Astrocyte of the hippocampus (primary cell): Measurements from ENCODE around the gene CACNA1D.

Experiments
- DNase-seq: peaks from one replicate; pipeline ENCODE4 v3.0.0; 2011; ENCODE audit warnings: low read depth, low spot score

The CACNA1D gene

GRCh38 chr3:53820756-53821580, 326.6 kb downstream of the CACNA1D start:
- DNase-seq = no peak

- DNase-seq = no peak
Measured at GRCh38 chr3:53821631-53822121, 327.3 kb downstream of the CACNA1D start.

DNA sequence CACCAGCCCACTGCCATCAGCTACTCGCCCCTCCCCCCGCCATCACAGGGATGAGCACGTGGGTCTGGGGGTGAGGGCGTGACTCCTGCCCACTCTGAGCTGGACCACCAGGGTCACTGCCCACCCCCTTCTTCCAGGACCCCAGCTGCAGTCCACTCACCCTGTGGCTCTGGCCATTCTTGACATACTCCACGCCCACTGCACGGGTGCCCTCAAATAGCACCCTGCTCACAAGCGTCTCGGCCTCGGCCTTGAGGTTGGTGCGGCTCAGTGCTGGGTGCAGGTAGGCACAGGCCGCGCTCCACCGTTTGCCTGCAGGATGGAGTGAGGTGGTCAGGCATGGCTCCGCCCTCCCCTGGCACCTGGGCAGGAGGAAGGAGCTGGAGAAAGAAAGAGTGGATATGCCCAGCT, 327.9 kb downstream of the CACNA1D start:
- DNase-seq = no peak

- no peak for DNase-seq
Measured at GRCh38 chr3:53823026-53823955, 328.9 kb downstream of the CACNA1D start.

- no peak for DNase-seq
Measured at GRCh38 chr3:53823956-53824657, 329.7 kb downstream of the CACNA1D start.

DNA sequence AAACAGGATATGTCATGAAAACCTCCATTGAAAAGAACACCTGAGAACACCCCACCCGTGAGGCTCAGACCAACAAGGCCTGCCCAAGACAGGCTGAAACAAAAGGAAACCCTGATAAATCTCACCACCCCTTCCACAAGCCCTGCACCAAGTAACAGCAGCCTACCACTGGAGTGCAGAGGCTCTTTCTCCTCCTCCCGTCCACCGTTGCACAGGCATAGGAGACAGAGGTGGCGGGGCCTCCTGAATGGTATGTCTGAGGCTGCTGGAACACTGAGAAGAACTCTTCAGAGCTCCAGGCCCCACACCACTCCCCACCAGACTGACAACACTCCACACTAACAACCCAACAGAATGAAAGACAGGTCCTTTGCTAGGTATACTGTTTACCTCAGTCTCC, 330.4 kb downstream of the CACNA1D start:
- DNase-seq = no peak

GRCh38 chr3:53826048-53826447, 331.6 kb downstream of the CACNA1D start:
- DNase-seq = no peak

- no peak for DNase-seq
Measured at GRCh38 chr3:53828581-53828980, 334.2 kb downstream of the CACNA1D start.

GRCh38 chr3:53829605-53830004, 335.2 kb downstream of the CACNA1D start:
- no peak for DNase-seq

DNA sequence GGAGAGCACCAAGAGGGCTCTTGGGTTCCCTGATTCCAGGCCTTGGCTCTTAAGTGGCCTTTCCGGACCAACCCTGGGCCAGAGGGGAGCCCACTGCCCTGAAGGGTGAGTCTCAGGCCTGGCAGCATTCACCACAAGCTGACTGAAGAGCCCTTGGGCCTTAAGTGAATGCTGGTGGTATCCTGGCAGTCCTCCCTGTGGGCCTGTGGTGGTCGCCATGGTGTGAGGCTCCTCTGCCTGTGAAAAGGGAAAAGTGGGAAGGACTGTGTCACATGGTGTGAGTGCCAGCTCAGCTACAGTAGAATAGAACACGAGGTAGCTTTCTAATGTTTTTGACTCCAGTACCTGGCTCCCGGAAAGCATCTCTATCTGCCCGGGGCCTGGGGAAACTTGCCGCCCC, 336.5 kb downstream of the CACNA1D start:
- no peak for DNase-seq

- no peak for DNase-seq
Measured at GRCh38 chr3:53833053-53833645, 338.7 kb downstream of the CACNA1D start.

DNA sequence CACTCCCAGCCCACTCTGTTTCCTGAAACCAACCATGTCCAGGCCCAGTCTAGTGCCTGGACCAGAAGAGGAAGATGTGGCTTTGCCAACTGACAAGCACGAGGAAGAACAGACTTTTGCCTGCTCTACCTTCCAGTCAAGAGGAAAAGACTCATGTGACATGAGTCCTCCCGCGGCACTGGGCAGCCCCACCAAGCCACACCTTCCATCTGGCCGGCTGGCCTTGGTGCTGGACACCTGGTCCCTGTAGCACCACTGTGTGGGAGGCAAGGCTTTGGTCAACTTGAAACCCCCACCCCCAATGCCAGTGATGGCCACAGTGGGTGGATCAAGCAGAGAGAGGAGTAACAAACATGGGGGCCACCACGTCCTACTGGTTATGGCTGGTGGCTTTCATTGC, 339.3 kb downstream of the CACNA1D start:
- DNase-seq = no peak

DNA sequence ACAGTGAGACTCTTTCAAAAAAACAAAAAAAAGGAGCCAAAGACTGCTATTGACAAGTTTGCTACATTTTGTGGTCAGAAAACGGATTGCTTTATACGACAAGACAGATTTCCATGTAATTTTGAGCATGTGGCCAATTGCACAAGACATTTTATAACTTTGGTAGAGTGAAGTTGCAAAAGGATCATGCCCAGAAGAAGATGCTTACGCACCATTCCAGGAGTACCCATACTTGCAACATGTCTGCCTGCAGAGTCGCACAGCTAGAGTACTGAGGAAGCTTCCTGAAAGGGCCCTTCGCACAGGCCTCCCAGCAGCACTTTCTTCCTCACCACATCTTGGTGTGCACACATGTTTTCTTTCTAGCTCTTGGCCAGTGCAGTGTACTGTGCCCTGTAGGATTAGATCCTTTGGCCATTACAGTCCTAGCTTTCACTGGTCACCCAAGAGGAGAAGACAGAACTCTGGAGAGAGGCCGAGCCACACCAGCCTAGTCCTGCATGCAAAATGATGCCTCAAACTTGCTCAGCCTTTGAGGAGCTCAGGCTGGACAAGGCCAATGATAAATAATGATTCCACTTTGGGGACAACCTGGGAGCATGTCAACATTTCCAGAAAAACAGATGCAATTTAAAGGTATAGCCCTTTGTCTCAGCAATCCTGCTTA, 340.2 kb downstream of the CACNA1D start:
- no peak for DNase-seq

- DNase-seq = no peak
Measured at GRCh38 chr3:53835257-53835656, 340.8 kb downstream of the CACNA1D start.

GRCh38 chr3:53836084-53836872, 341.9 kb downstream of the CACNA1D start:
- no peak for DNase-seq

- no peak for DNase-seq
Measured at GRCh38 chr3:53837331-53837730, 342.9 kb downstream of the CACNA1D start.

GRCh38 chr3:53841296-53841695, 346.9 kb downstream of the CACNA1D start:
- no peak for DNase-seq

GRCh38 chr3:53842436-53843194, 348.2 kb downstream of the CACNA1D start:
- peak; percentile 72 for DNase-seq
